22Rv1 (cell line): ENCODE data around the gene CHD2.

Experiments
- H3K27ac ChIP-seq: fragments of 450-650 bp; 2 replicates; pipeline ENCODE4 v1.5.1; 2017
- CTCF ChIP-seq: fragments of 450-650 bp; IDR thresholded peaks from 2 replicates; pipeline ENCODE4 v1.5.1; 2017; ENCODE audit warnings: mild to moderate bottlenecking
- ZFX ChIP-seq: fragments of 450-650 bp; IDR thresholded peaks from 2 replicates; pipeline ENCODE4 v1.6.1; 2017; ENCODE audit warnings: antibody characterized with exemption, borderline replicate concordance

The CHD2 gene

GRCh38 chr15:92954002-92954401, 53.9 kb downstream of the CHD2 start:
- TF ChIP-seq ZFX (no peak), CTCF (no peak)
- no peak overlapping the region for H3K27ac ChIP-seq

GRCh38 chr15:92954578-92954977, 54.5 kb downstream of the CHD2 start:
- TF ChIP-seq CTCF (peak; percentile 70), ZFX (no peak)
- H3K27ac ChIP-seq: no peak overlapping the region

- TF ChIP-seq CTCF (no peak), ZFX (no peak)
- H3K27ac ChIP-seq: no peak overlapping the region
Measured at GRCh38 chr15:92955706-92956105, 55.6 kb downstream of the CHD2 start.

GRCh38 chr15:92958105-92958504, 58.0 kb downstream of the CHD2 start:
- TF ChIP-seq ZFX: no peak
- TF ChIP-seq CTCF: no peak
- no peak overlapping the region for H3K27ac ChIP-seq

- TF ChIP-seq ZFX (no peak), CTCF (no peak)
- H3K27ac ChIP-seq: no peak overlapping the region
Measured at GRCh38 chr15:92959219-92959618, 59.1 kb downstream of the CHD2 start.

GRCh38 chr15:92960996-92961681, 61.0 kb downstream of the CHD2 start:
- no peak overlapping the region for H3K27ac ChIP-seq
- no peak for TF ChIP-seq CTCF
- no peak for TF ChIP-seq ZFX

- H3K27ac ChIP-seq: no peak overlapping the region
- TF ChIP-seq CTCF: no peak
- no peak for TF ChIP-seq ZFX
Measured at GRCh38 chr15:92962914-92963313, 62.8 kb downstream of the CHD2 start.
